CD14-positive monocyte (primary cell): ENCODE data around the gene GALNT1. TPM values are rescaled to one million over a fixed set of nuclear protein-coding genes. Genes with fewer than 3 reads are reported as not detected.

ENCODE experiments used
- DNase-seq, 3 donors: peaks; one replicate each; pipeline ENCODE4 v3.0.0-alpha.2; 2011 to 2022
- H2AFZ ChIP-seq: 2 replicates; pipeline ENCODE4 v1.6.0; 2012; ENCODE audit warnings: mild to moderate bottlenecking, low read depth, low read length, inconsistent platforms; ENCODE audit not compliant: insufficient read depth, poor library complexity, severe bottlenecking
- H3K27ac ChIP-seq, 2 donors: 1 replicate in 1 of 2; 2 replicates in 1 of 2; pipeline ENCODE4 v1.5.1; 2012 to 2013; ENCODE audit warnings: low read length in 2 of 2, control low read depth in 1 of 2, inconsistent platforms in 1 of 2, low read depth in 1 of 2, mild to moderate bottlenecking in 1 of 2
- H3K27me3 ChIP-seq, 2 donors: one replicate each; pipeline versions ENCODE4 v1.6.0 to v1.6.1; 2011 to 2013; ENCODE audit warnings: low read length in 2 of 2; ENCODE audit not compliant: control insufficient read depth in 2 of 2, insufficient read depth in 2 of 2
- H3K36me3 ChIP-seq, 2 donors: replicated peaks in 1 of 2; 1 replicate in 1 of 2; 2 replicates in 1 of 2; pipeline versions ENCODE4 v1.5.1 to v1.6.1; 2012 to 2013; ENCODE audit warnings: low read length in 2 of 2, control low read depth in 1 of 2, inconsistent platforms in 1 of 2, mild to moderate bottlenecking in 1 of 2; ENCODE audit not compliant: insufficient read depth in 2 of 2, control insufficient read depth in 1 of 2
- H3K4me1 ChIP-seq, 2 donors: 1 replicate in 1 of 2; 2 replicates in 1 of 2; pipeline versions ENCODE4 v1.5.1 to v1.6.1; 2012 to 2013; ENCODE audit warnings: low read length in 2 of 2, control low read depth in 1 of 2, inconsistent platforms in 1 of 2, mild to moderate bottlenecking in 1 of 2, moderate library complexity in 1 of 2; ENCODE audit not compliant: insufficient read depth in 2 of 2, control insufficient read depth in 1 of 2
- H3K4me2 ChIP-seq: replicated peaks from 2 replicates; pipeline ENCODE3; 2012; ENCODE audit warnings: low read length, moderate library complexity, mild to moderate bottlenecking; ENCODE audit not compliant: poor library complexity, severe bottlenecking; ENCODE audit errors: extremely low read depth
- H3K4me3 ChIP-seq, 3 experiments: fragments of 200-600 bp in 1 of 3; sonication (generic) in 1 of 3; replicated peaks in 1 of 3; 1 replicate in 2 of 3; 2 replicates in 1 of 3; pipeline ENCODE4 v1.5.1; 2011 to 2013; ENCODE audit warnings: low read length in 3 of 3, mild to moderate bottlenecking in 3 of 3, control low read depth in 2 of 3, low read depth in 2 of 3, inconsistent platforms in 1 of 3, moderate library complexity in 1 of 3
- H3K79me2 ChIP-seq: 2 replicates; pipeline ENCODE4 v1.6.0; 2012; ENCODE audit warnings: mild to moderate bottlenecking, control low read depth, inconsistent platforms, low read length, moderate library complexity; ENCODE audit not compliant: insufficient read depth
- H3K9ac ChIP-seq: 2 replicates; pipeline ENCODE4 v1.6.0; 2017; ENCODE audit warnings: low read length, mild to moderate bottlenecking; ENCODE audit not compliant: insufficient read depth, poor library complexity, severe bottlenecking
- H3K9me3 ChIP-seq, 2 donors: replicated peaks in 1 of 2; 1 replicate in 1 of 2; 2 replicates in 1 of 2; pipeline versions ENCODE4 v1.5.1 to v1.6.1; 2012 to 2013; ENCODE audit warnings: low read length in 2 of 2, control low read depth in 1 of 2; ENCODE audit not compliant: control insufficient read depth in 1 of 2, insufficient read depth in 1 of 2
- H4K20me1 ChIP-seq: 2 replicates; pipeline ENCODE4 v1.6.0; 2012; ENCODE audit warnings: mild to moderate bottlenecking, low read length, control low read depth, moderate library complexity; ENCODE audit not compliant: insufficient read depth
- H3K27ac Mint-ChIP-seq, 7 donors: one replicate each; pipeline ENCODE4 v1.8.0; 2020; ENCODE audit warnings: mild to moderate bottlenecking in 7 of 7, mixed read lengths in 7 of 7, moderate library complexity in 6 of 7, inconsistent platforms in 2 of 7
- H3K27me3 Mint-ChIP-seq, 3 donors: one replicate each; pipeline ENCODE4 v1.8.0; 2021 to 2022; ENCODE audit warnings: low read depth in 3 of 3, mild to moderate bottlenecking in 3 of 3, mixed read lengths in 3 of 3, moderate library complexity in 3 of 3, inconsistent platforms in 1 of 3
- H3K36me3 Mint-ChIP-seq, 2 donors: one replicate each; pipeline ENCODE4 v1.8.0; 2020; ENCODE audit warnings: mixed read lengths in 2 of 2, inconsistent platforms in 1 of 2, mild to moderate bottlenecking in 1 of 2
- H3K4me1 Mint-ChIP-seq: one replicate; pipeline ENCODE4 v1.8.0; 2020; ENCODE audit warnings: mild to moderate bottlenecking, mixed read lengths
- H3K4me3 Mint-ChIP-seq, 2 donors: one replicate each; pipeline ENCODE4 v1.8.0; 2020; ENCODE audit warnings: mild to moderate bottlenecking in 2 of 2, mixed read lengths in 2 of 2, moderate library complexity in 1 of 2
- H3K9me3 Mint-ChIP-seq, 7 donors: one replicate each; pipeline ENCODE4 v1.8.0; 2020 to 2022; ENCODE audit warnings: mixed read lengths in 7 of 7, mild to moderate bottlenecking in 6 of 7, moderate library complexity in 6 of 7, inconsistent platforms in 2 of 7
- CTCF ChIP-seq: fragments of 200-600 bp; IDR thresholded peaks from one replicate; pipeline ENCODE4 v1.8.0; 2022; ENCODE audit warnings: antibody characterized with exemption, mild to moderate bottlenecking
- WGBS: methylation state at CpG from one replicate; pipeline ENCODE4 v1.1.5; 2013; ENCODE audit warnings: missing lambda C conversion rate; ENCODE audit not compliant: insufficient coverage; 5-methylcytosine and 5-hydroxymethylcytosine counted together
- intact Hi-C, 2 donors: fragments of 100-400 bp; cut with micrococcal nuclease; formaldehyde crosslinking; loops; one replicate each; pipeline versions ENCODE4 v1.15.0 to v1.15.1; 2023
- polyA plus RNA-seq, 3 donors: library from polyadenylated mRNA; depleted of rRNA in 1 of 3; unstranded in 2 of 3; stranded (reverse) in 1 of 3; fragments of 300-500 nt in 2 of 3; fragments of >200 nt in 1 of 3; fragmentation: Illumina TruSeq in 2 of 3; gene quantifications; 1 replicate in 2 of 3; 2 replicates in 1 of 3; pipeline ENCODE4 v1.2.3, GENCODE V29; 2012 to 2021

GALNT1 gene
- polyA plus RNA-seq, 3 donors: 16.8 to 58.5 (median 22.9) TPM

- H3K4me2 ChIP-seq: no peak overlapping the region
- Mint-ChIP-seq H3K36me3 (peaks cover 7 to 8% of the 10 kb centered on the region in 2 donors), H3K4me3 (no peak overlapping the region), H3K9me3 (peaks cover 0 to 18% (median 6%) of the 10 kb centered on the region in 7 donors), H3K4me1 (peaks cover 2% of the 10 kb centered on the region), H3K27ac (peak overlapping the region in 1 of 7 donors; percentile 9), H3K27me3 (no peaks in the 10 kb centered on the region)
- no peaks in the 10 kb centered on the region for H4K20me1 ChIP-seq
- 90% methylated on average over 2 of the region's 5 CpGs for WGBS
- TF ChIP-seq CTCF: no peak
- no peaks in the 10 kb centered on the region for H3K36me3 ChIP-seq
- no peak overlapping the region for H3K27ac ChIP-seq
- peaks cover 0 to 17% of the 10 kb centered on the region in 2 donors for H3K9me3 ChIP-seq
- no peak overlapping the region for H3K4me3 ChIP-seq
- no peak overlapping the region for H2AFZ ChIP-seq
- H3K4me1 ChIP-seq: no peaks in the 10 kb centered on the region
- intact Hi-C loops: no loop called here
- H3K9ac ChIP-seq: no peak overlapping the region
- DNase-seq: no peak
- no peaks in the 10 kb centered on the region for H3K79me2 ChIP-seq
- no peaks in the 10 kb centered on the region for H3K27me3 ChIP-seq
Measured at GRCh38 chr18:35637227-35637626, 55.7 kb downstream of the GALNT1 start.

GRCh38 chr18:35639296-35639695, 57.8 kb downstream of the GALNT1 start:
- H3K4me3 ChIP-seq: no peak overlapping the region
- H3K9me3 ChIP-seq: peaks cover 0 to 17% of the 10 kb centered on the region in 2 donors
- Mint-ChIP-seq H3K27me3 (no peaks in the 10 kb centered on the region), H3K27ac (no peak overlapping the region), H3K36me3 (peaks cover 8 to 9% of the 10 kb centered on the region in 2 donors), H3K9me3 (peaks cover 3 to 21% (median 11%) of the 10 kb centered on the region in 7 donors), H3K4me1 (peaks cover 2% of the 10 kb centered on the region), H3K4me3 (no peak overlapping the region)
- no peaks in the 10 kb centered on the region for H4K20me1 ChIP-seq
- no peaks in the 10 kb centered on the region for H3K27me3 ChIP-seq
- WGBS: no CpG with 5 or more reads among the region's 4 CpGs
- no peak overlapping the region for H3K4me2 ChIP-seq
- intact Hi-C loops: no loop called here
- H2AFZ ChIP-seq: no peak overlapping the region
- H3K27ac ChIP-seq: no peak overlapping the region
- H3K4me1 ChIP-seq: no peaks in the 10 kb centered on the region
- DNase-seq: no peak
- H3K9ac ChIP-seq: no peak overlapping the region
- no peaks in the 10 kb centered on the region for H3K79me2 ChIP-seq
- no peaks in the 10 kb centered on the region for H3K36me3 ChIP-seq
- no peak for TF ChIP-seq CTCF
